ENCODE measurements around the gene COX6B1.
A peak's percentile ranks its signal among the peaks of the same experiment; 100 is the strongest.

The COX6B1 gene

GRCh38 chr19:35693835-35694599 is 45.9 kb downstream of the COX6B1 start (continued):
- TF ChIP-seq ZNF114 (tag by site-specific recombination; IDR thresholded peaks at IDR 0.05), result no peak; the same call in 1 of the 2 replicates
- TF ChIP-seq YY1 (tag by site-specific recombination; IDR thresholded peaks at IDR 0.05), result no peak
- peak; percentile 100 for TF ChIP-seq ZNF398 (tag by site-specific recombination; IDR thresholded peaks at IDR 0.05)
- TF ChIP-seq ZNF555 (tag by site-specific recombination; conservative IDR thresholded peaks at IDR 0.05), result no peak
- TF ChIP-seq, protein P1, sequence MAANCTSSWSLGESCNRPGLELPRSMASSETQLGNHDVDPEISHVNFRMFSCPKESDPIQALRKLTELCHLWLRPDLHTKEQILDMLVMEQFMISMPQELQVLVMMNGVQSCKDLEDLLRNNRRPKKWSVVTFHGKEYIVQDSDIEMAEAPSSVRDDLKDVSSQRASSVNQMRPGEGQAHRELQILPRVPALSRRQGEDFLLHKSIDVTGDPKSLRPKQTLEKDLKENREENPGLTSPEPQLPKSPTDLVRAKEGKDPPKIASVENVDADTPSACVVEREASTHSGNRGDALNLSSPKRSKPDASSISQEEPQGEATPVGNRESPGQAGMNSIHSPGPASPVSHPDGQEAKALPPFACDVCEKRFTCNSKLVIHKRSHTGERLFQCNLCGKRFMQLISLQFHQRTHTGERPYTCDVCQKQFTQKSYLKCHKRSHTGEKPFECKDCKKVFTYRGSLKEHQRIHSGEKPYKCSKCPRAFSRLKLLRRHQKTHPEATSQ (tag by site-specific recombination; IDR thresholded peaks at IDR 0.05), result 0 out of 2 replicates have a peak, but pooled peaks have one; percentile 30
- TF ChIP-seq ZNF501 (tag by site-specific recombination; IDR thresholded peaks at IDR 0.05), result peak; percentile 98
- TF ChIP-seq, protein P2, sequence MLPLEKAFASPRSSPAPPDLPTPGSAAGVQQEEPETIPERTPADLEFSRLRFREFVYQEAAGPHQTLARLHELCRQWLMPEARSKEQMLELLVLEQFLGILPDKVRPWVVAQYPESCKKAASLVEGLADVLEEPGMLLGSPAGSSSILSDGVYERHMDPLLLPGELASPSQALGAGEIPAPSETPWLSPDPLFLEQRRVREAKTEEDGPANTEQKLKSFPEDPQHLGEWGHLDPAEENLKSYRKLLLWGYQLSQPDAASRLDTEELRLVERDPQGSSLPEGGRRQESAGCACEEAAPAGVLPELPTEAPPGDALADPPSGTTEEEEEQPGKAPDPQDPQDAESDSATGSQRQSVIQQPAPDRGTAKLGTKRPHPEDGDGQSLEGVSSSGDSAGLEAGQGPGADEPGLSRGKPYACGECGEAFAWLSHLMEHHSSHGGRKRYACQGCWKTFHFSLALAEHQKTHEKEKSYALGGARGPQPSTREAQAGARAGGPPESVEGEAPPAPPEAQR (tag by site-specific recombination; IDR thresholded peaks at IDR 0.05), result peak; percentile 84; the same call in 1 of the 2 replicates
- no peak for TF ChIP-seq KLF10 (tag by site-specific recombination; IDR thresholded peaks at IDR 0.05)
- TF ChIP-seq ZNF223 (tag by site-specific recombination; IDR thresholded peaks at IDR 0.05), result no peak
- no peak for TF ChIP-seq ZNF341 (tag by site-specific recombination; IDR thresholded peaks at IDR 0.05; ENCODE audit: low read depth)
- TF ChIP-seq ZEB2 (tag by site-specific recombination; IDR thresholded peaks at IDR 0.05), result peak; percentile 89
- TF ChIP-seq, protein P3, sequence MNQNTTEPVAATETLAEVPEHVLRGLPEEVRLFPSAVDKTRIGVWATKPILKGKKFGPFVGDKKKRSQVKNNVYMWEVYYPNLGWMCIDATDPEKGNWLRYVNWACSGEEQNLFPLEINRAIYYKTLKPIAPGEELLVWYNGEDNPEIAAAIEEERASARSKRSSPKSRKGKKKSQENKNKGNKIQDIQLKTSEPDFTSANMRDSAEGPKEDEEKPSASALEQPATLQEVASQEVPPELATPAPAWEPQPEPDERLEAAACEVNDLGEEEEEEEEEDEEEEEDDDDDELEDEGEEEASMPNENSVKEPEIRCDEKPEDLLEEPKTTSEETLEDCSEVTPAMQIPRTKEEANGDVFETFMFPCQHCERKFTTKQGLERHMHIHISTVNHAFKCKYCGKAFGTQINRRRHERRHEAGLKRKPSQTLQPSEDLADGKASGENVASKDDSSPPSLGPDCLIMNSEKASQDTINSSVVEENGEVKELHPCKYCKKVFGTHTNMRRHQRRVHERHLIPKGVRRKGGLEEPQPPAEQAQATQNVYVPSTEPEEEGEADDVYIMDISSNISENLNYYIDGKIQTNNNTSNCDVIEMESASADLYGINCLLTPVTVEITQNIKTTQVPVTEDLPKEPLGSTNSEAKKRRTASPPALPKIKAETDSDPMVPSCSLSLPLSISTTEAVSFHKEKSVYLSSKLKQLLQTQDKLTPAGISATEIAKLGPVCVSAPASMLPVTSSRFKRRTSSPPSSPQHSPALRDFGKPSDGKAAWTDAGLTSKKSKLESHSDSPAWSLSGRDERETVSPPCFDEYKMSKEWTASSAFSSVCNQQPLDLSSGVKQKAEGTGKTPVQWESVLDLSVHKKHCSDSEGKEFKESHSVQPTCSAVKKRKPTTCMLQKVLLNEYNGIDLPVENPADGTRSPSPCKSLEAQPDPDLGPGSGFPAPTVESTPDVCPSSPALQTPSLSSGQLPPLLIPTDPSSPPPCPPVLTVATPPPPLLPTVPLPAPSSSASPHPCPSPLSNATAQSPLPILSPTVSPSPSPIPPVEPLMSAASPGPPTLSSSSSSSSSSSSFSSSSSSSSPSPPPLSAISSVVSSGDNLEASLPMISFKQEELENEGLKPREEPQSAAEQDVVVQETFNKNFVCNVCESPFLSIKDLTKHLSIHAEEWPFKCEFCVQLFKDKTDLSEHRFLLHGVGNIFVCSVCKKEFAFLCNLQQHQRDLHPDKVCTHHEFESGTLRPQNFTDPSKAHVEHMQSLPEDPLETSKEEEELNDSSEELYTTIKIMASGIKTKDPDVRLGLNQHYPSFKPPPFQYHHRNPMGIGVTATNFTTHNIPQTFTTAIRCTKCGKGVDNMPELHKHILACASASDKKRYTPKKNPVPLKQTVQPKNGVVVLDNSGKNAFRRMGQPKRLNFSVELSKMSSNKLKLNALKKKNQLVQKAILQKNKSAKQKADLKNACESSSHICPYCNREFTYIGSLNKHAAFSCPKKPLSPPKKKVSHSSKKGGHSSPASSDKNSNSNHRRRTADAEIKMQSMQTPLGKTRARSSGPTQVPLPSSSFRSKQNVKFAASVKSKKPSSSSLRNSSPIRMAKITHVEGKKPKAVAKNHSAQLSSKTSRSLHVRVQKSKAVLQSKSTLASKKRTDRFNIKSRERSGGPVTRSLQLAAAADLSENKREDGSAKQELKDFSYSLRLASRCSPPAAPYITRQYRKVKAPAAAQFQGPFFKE (tag by site-specific recombination; IDR thresholded peaks at IDR 0.05; ENCODE audit: borderline replicate concordance), result no peak
- peak; percentile 93 for TF ChIP-seq SCRT2 (tag by site-specific recombination; IDR thresholded peaks at IDR 0.05)
- TF ChIP-seq SETDB1 (IDR thresholded peaks at IDR 0.05; ENCODE audit: insufficient read length, low read length), result no peak
- TF ChIP-seq ZNF394 (tag by site-specific recombination; IDR thresholded peaks at IDR 0.05; ENCODE audit: borderline replicate concordance), result peak; percentile 49; the same call in 1 of the 2 replicates
- TF ChIP-seq ZBTB7A (tag by site-specific recombination; IDR thresholded peaks at IDR 0.05; ENCODE audit: low read depth), result peak; percentile 56; the same call in 1 of the 2 replicates
- TF ChIP-seq ZNF747 (tag by site-specific recombination; IDR thresholded peaks at IDR 0.05), result no peak
- TF ChIP-seq ZNF518A (tag by site-specific recombination; conservative IDR thresholded peaks at IDR 0.05; ENCODE audit: low read depth), result no peak
- peak; percentile 85 for TF ChIP-seq ZNF391 (tag by site-specific recombination; IDR thresholded peaks at IDR 0.05; ENCODE audit: borderline replicate concordance, low read depth)
- TF ChIP-seq ZBTB21 (tag by site-specific recombination; IDR thresholded peaks at IDR 0.05), result peak; percentile 36; the same call in 1 of the 2 replicates

Measured in HEK293 (cell line).